HG02870 (cell line): ENCODE data around the gene HSPB7.
"Not testable (repeated sequence)": the region's sequence is repeated elsewhere in the genome, so short reads cannot be mapped to it uniquely, and the experiment has no call there.

Experiments
- ATAC-seq: cut with Tn5 transposase; IDR thresholded peaks from one replicate; pipeline ENCODE4 v1.9.1; 2021; ENCODE audit warnings: mild to moderate bottlenecking, moderate library complexity; ENCODE audit not compliant: unreplicated experiment

The HSPB7 gene

DNA sequence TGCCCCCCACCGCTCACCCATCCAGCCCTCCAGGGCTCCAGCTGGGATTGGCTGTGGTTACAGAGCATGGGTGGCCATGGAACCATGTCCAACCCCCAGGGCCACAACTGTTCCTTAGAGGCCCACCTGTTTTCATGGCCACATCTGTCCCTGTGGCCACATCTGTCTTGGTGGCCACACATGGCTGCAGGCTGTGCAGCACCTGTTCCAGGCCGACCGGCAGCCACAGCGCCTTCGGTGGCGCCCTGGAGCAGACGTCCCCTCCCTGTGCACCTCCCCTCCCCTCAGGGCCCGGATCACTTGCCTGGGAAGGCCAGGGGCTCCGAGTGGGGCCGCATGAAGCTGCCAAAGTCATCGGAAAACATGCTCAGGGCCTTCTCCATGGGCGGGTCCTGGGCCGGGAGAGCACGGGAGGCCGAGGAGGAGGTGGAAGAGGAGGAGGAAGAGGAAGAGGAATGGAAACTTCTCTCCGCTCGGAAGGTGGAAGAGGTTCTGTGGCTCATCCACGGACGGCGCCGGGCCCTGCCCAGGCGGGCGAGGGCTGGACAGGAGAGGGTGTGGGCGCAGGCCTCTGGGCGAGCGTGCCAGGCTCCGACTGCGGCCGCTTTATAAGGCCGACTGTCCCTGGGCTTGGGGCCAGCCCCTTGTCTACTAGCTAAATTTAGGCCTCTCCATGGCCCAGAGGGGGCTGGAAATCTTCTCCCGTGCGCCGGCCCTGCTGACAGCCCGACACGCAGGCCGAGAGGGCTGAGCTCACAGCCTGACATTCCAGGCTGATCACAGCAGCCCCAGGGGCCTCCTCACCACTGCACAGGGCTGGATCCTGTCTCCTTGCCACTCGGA lies at the start of gene HSPB7:
HSPB7 (minus strand) TSS at position 583 of the 843 bp plus-strand sequence; CDS start at position 503, 80 bp downstream.
- ATAC-seq: no peak

- no peak for ATAC-seq
Observed at GRCh38 chr1:16067127-16067768, 49.4 kb upstream of the HSPB7 start.

- ATAC-seq: no peak
Observed at GRCh38 chr1:16066245-16066644, 48.4 kb upstream of the HSPB7 start.

DNA sequence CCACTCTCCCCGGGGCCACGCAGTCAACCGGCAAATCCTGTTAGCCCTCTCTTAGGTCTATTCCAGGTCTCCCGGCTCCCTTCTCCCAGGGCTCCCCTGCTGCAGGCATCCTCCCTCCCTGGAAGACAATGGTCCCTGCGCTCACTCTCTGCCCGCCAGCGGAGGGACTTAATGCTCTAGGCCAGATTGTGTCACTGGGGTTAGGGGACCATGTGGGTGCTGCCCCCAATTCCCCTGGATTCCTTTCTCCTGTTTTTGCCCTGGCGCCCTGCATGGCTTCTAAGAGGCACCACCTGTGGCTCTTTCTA lies 47.4 kb upstream of the HSPB7 start:
- no peak for ATAC-seq

DNA sequence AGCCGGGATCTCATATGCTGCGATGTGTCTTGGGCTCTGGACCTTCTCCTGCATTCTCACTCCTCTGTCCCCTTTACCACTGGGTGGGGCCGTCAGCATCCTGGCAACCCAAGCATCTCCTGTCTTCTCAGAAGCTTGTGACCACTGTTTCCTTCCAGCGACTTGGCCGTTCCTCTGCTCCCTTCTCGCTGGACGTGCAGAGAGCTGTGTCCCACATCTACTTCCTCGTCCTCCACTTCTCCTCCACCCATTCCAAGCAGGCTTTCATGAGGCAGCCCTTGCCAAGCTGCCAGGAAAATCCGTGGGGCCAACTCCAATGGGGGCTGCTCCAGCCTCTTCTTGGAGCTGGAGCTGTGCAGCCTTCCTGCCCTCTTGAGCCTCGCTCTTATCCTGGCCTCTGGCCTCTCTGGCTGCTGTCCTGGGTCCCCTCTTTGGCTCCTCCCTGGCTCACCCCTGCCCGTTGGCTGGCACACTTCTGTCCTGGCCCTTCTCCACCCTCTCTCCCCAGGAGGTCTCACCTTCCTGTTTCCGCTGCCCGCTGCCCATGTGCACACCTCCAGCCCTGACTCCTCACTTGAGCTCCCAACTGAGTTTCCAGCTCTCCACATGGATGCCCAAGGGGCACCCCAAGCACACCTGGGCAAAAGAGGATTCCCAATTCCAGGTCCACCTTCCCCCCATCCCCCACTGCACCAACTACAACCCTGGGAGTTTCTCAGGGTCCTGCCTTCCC lies 46.9 kb upstream of the HSPB7 start:
- no peak for ATAC-seq

DNA sequence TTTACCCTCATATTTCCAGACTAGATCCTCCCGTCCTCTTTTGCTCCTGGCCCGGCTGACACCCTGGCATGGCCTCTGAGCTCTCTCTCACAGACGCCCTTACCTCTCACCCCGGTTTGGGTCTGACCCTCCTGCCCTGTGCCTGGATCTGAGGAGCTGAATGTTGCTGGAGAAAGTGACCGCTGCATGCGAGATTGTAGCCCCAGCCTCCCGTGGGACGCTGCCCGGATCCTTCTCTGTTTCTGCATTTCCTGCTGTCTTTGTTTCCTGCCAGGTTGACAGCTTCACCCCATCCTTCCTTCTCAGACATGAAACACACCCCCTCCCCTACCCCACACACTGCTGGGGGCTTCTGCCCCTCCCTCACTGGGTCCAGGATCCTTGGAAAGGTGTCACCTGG lies 46.1 kb upstream of the HSPB7 start:
- no peak for ATAC-seq

- no peak for ATAC-seq
Observed at GRCh38 chr1:16063226-16063829, 45.5 kb upstream of the HSPB7 start.

GRCh38 chr1:16062687-16063075 lies 44.8 kb upstream of the HSPB7 start:
- ATAC-seq: not testable (repeated sequence)

- not testable (repeated sequence) for ATAC-seq
Observed at GRCh38 chr1:16061989-16062686, 44.3 kb upstream of the HSPB7 start.

GRCh38 chr1:16061266-16061665 lies 43.4 kb upstream of the HSPB7 start:
- no peak for ATAC-seq

DNA sequence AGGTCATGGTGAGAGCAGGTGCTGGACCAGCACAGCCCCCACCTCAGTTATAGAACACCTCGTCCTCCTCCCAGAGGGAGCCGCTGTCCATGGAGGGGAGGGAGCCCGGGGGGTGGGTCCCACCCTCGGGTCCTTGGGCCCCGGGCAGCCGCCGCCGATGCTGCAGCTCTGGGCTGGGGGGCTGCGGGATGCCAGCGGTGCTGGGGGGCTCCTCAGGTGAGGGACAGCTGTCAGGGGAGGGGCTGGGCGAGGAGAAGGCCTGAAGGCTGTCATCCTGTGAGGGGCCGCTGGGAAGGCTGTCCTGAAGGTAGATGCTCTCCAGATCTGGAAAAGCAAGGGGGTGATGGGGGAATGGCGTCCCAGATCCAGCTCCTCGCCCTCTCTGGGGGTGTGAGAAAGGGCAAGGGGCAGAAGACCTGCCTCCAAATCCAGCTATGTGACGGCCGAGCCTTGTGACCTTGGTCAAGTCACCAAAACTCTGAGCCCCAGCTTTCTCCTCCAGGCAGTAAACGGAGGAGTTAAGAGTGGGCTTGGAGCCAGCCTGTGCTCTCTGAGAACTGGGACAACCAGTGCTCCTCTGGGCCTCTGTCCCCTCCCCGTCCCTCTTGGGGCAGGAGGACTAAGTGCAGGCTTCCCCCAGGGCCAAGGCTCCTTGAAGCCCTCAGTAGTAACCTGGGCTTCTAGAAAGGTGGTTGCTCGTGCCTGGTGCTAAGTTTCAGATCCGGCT lies 40.7 kb upstream of the HSPB7 start:
- not testable (repeated sequence) for ATAC-seq

DNA sequence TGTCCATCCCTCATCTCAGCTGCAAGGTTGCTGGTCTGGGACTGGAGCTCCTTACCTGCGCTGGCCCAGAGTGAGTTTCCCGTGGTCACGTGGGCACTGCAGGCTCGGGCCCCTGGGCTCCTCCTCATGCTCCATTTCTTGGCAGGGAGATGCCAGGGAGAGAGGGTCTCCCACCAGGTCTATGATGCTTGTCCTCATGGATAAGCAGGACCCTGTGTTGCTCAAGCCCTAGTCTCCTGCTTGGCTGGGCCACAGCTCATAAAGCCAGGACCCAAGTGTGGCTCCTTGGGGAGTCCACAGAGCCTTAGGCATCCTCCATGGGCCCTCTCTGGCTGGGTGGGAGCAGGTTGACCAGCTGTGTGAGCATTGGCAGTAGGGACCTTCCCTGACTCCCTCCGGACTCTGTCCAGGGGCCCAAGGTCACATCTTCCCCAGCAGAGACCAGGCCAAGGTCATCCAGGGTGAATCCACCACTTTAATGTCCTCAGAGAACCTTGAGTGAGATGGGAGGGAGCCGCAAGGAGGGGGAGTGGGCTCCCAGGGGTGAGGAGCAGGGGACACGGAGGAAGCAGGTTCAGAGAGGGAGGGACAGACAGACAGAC lies 39.6 kb upstream of the HSPB7 start:
- not testable (repeated sequence) for ATAC-seq

DNA sequence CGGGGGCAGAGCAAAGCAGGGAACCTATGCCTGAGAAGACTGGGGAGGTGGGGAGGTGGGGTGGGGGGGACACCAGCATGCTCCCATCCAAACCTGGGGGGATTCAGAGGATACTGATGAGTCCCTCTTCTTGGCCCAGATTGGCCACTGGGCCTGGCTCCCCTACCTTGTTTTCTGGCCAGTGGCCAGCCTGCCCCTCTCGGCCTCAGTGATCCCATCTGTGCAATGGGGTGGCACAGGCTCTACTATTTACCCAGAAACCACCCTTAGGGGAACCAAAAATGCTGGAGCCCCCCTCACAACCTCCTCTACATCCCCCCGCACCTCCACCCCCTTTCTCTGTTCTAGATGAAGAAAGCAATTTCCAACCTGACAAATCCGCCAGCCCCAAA lies 38.7 kb upstream of the HSPB7 start:
- not testable (repeated sequence) for ATAC-seq

GRCh38 chr1:16055613-16056520 lies 38.0 kb upstream of the HSPB7 start:
- no peak for ATAC-seq

DNA sequence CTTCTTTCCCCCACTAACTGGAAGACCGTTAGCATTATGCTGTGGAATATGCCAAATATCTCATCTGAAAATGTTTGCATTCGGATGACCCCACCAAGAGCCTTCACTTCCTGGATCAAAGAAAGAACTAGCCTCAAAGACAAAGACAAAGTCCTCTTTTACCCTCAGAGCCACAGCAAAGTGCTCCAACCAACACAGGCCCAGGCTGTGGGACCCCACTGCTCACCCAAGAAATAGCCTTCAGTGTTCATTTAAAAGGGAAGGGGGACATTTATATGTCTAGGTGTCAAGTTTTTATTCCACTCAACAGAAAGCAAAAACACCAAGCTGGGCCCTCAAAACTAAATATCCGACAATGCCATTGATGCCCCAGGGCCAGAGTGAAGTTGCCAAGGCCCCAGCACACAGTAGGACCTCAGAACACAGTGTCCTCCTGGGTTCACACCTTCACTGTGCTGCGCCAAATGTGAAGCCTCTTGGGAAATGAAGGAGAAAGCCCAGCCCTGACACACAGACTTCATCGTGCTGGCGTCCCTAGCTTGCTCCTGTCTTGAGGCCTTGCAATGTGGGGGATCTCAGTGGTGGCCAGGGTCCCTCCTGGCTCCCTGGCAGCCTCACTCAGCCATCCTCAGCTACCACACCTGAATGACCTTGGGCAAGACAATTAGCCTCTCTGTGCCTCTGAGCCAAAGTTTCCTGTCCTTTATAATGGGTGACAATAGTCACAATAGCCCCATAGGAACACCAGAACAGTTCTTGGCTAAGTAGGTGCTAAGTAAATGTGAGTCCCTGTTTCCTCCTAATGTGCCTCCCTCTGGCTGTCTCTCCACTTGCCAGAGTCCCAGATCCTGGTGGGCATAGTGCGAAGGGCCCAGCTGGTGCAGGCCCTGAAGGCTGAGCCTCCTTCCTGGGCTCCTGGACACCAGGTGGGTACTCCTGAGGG lies 37.0 kb upstream of the HSPB7 start:
- ATAC-seq: no peak

- no peak for ATAC-seq
Observed at GRCh38 chr1:16053781-16054502, 36.1 kb upstream of the HSPB7 start.

- ATAC-seq: not testable (repeated sequence)
Observed at GRCh38 chr1:16051949-16052348, 34.1 kb upstream of the HSPB7 start.
